ENCODE data around the gene CSPG5.

Gene CSPG5

GRCh38 chr3:47588053-47588452 lies 9.4 kb upstream of the CSPG5 start:
- H3K27ac ChIP-seq: no peak overlapping the region
- TF ChIP-seq CTCF (IDR thresholded peaks at IDR 0.05) (no peak), ZFX (IDR thresholded peaks at IDR 0.05; ENCODE audit: borderline replicate concordance) (no peak)

GRCh38 chr3:47586746-47587145 lies 8.1 kb upstream of the CSPG5 start:
- no peak overlapping the region for H3K27ac ChIP-seq
- no peak for TF ChIP-seq CTCF (IDR thresholded peaks at IDR 0.05)
- no peak for TF ChIP-seq ZFX (IDR thresholded peaks at IDR 0.05; ENCODE audit: borderline replicate concordance)

GRCh38 chr3:47583320-47584075 lies 4.8 kb upstream of the CSPG5 start:
- no peak for TF ChIP-seq CTCF (IDR thresholded peaks at IDR 0.05)
- TF ChIP-seq ZFX (IDR thresholded peaks at IDR 0.05; ENCODE audit: borderline replicate concordance): no peak
- no peak overlapping the region for H3K27ac ChIP-seq

GRCh38 chr3:47581835-47582234 lies 3.2 kb upstream of the CSPG5 start:
- no peak overlapping the region for H3K27ac ChIP-seq
- TF ChIP-seq ZFX (IDR thresholded peaks at IDR 0.05; ENCODE audit: borderline replicate concordance) (no peak), CTCF (IDR thresholded peaks at IDR 0.05) (no peak)

GRCh38 chr3:47581422-47581821 lies 2.8 kb upstream of the CSPG5 start:
- no peak for TF ChIP-seq CTCF (IDR thresholded peaks at IDR 0.05)
- TF ChIP-seq ZFX (IDR thresholded peaks at IDR 0.05; ENCODE audit: borderline replicate concordance): no peak
- no peak overlapping the region for H3K27ac ChIP-seq

- H3K27ac ChIP-seq: no peak overlapping the region
- no peak for TF ChIP-seq CTCF (IDR thresholded peaks at IDR 0.05)
- no peak for TF ChIP-seq ZFX (IDR thresholded peaks at IDR 0.05; ENCODE audit: borderline replicate concordance)
Measured at GRCh38 chr3:47580481-47580880, 1.8 kb upstream of the CSPG5 start.

- TF ChIP-seq CTCF (IDR thresholded peaks at IDR 0.05) (no peak), ZFX (IDR thresholded peaks at IDR 0.05; ENCODE audit: borderline replicate concordance) (no peak)
- H3K27ac ChIP-seq: no peak overlapping the region
Measured at GRCh38 chr3:47579875-47580274, 1.2 kb upstream of the CSPG5 start.
